HFF-Myc (cell line): Measurements from ENCODE around the gene TUBA1C.

Source experiments
- DNase-seq: peaks from one replicate; pipeline ENCODE4 v3.0.0-alpha.2; 2011; ENCODE audit warnings: low read depth; ENCODE audit errors: extremely low read depth
- H3K4me3 ChIP-seq: replicated peaks from 2 replicates; pipeline ENCODE4 v1.5.1; 2011; ENCODE audit warnings: low read depth, mild to moderate bottlenecking, control low read depth, low read length
- TF ChIP-seq, protein P1 (sequence below): IDR thresholded peaks from 2 replicates; pipeline ENCODE4 v1.5.1; 2012; ENCODE audit warnings: mild to moderate bottlenecking, low read depth, low read length, control low read depth; ENCODE audit errors: missing control alignments

Gene TUBA1C

GRCh38 chr12:49264873-49265792, at the start of gene TUBA1C:
TUBA1C (plus strand) TSS chr12:49265082; CDS start chr12:49265182, 100 bp downstream.
- H3K4me3 ChIP-seq, result peak within 1 kb of the TSS; percentile 90
- TF ChIP-seq, protein P1, sequence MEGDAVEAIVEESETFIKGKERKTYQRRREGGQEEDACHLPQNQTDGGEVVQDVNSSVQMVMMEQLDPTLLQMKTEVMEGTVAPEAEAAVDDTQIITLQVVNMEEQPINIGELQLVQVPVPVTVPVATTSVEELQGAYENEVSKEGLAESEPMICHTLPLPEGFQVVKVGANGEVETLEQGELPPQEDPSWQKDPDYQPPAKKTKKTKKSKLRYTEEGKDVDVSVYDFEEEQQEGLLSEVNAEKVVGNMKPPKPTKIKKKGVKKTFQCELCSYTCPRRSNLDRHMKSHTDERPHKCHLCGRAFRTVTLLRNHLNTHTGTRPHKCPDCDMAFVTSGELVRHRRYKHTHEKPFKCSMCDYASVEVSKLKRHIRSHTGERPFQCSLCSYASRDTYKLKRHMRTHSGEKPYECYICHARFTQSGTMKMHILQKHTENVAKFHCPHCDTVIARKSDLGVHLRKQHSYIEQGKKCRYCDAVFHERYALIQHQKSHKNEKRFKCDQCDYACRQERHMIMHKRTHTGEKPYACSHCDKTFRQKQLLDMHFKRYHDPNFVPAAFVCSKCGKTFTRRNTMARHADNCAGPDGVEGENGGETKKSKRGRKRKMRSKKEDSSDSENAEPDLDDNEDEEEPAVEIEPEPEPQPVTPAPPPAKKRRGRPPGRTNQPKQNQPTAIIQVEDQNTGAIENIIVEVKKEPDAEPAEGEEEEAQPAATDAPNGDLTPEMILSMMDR, result no peak
- peak; percentile 78 for DNase-seq

DNA sequence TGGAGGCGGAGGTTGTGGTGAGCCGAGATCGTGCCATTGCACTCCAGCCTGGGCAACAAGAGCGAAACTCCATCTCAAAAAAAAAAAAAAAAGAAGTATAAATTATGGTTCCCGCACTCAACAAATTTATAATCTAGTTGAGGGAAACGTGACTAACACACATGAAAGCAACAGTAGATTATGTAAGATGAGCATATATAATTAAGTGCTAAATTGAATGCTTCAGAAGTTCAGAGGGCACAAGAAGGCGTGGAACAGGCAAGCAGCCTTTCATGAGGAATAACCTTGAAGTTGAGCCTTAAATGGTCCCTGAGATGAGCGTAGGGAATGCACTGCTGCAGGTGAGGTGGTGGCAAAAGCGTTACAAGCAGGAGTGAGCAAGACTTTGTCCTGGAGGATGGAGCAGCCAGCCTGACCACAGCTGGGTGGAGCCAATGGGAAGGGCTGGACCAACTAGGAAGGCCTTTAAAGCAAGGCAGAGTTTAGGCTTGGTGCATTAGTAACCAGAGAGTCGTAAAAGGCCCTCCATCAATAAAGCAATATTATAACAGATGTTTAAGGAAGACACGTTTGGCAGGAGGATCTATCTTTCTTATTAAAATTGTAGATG, 45.4 kb upstream of the TUBA1C start:
- TF ChIP-seq, protein P1, result no peak
- H3K4me3 ChIP-seq, result no peak overlapping the region
- no peak for DNase-seq

DNA sequence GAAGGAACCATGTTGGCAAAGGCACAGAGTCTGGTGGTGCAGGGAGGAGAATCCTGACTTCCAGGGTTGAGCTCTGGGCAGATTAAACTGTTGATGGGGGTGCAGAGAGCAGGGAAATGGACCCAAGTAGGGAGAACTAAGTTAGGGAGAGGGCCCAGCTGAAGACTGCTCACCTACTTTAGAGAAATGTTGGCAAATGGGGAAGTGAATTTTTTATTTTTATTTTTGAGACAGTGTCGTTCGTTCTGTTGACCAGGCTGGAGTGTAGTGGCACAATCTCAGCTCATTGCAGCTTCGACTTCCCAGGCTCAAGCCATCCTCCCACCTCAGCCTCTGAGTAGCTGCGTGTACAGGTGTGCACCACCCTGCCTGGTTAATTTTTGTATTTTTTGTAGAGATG, 43.9 kb upstream of the TUBA1C start:
- DNase-seq, result no peak
- H3K4me3 ChIP-seq, result no peak overlapping the region
- TF ChIP-seq, protein P1, result no peak

- no peak overlapping the region for H3K4me3 ChIP-seq
- no peak for DNase-seq
- TF ChIP-seq, protein P1, result no peak
Observed at GRCh38 chr12:49223122-49223521, 41.8 kb upstream of the TUBA1C start.

DNA sequence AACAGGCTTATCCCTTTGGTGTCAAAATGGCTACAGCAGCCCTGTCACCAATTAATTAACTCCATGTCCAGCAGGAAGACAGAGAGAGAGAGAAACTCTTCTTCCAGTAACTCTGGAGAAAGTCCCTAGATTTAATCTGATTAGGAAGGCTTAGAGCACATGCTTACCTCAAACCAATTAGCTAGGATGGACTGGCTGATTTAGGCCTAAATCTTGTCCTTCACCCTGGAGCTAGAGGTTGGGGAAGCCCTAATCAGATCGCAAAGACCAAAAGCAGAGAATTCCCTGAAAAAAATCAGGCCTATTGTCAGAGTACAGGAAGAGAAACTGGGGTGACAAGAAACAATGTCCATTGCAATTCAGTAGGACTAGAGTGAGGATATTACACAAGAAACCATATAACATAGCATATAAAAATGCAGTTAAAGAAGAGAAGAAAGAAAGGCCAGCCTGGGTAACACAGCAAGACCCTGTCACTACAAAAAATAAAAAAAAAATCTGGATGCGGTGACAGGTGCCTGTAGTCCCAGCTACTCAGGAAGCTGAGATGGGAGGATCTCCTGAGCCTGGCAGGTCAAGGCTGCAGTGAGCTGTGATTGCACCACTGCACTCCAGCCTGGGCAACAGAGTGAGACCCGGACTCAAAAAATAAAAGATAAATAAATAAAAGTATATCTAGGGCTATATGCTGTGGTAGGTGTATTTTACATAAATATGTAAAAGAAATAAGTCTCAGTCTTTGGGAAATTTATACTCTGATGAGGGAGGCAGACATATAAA, 41.1 kb upstream of the TUBA1C start:
- H3K4me3 ChIP-seq, result no peak overlapping the region
- DNase-seq, result no peak
- TF ChIP-seq, protein P1, result no peak

- no peak for DNase-seq
- TF ChIP-seq, protein P1, result peak; percentile 12
Observed at GRCh38 chr12:49225576-49226166, 39.2 kb upstream of the TUBA1C start.

More at GRCh38 chr12:49225576-49226166, 39.2 kb upstream of the TUBA1C start:
- no peak overlapping the region for H3K4me3 ChIP-seq
